Measurements from ENCODE around the gene PCP2. TPM values are rescaled to one million over a fixed set of nuclear protein-coding genes. Genes with fewer than 3 reads are reported as not detected.

The PCP2 gene
- total and polyA plus RNA-seq, 2 experiments from 2014 or later = 0.60 TPM; not detected in 1

- TF ChIP-seq CTCF (IDR thresholded peaks at IDR 0.05; ENCODE audit: poor library complexity) (no peak), EZH2 (IDR thresholded peaks at IDR 0.05; ENCODE audit: borderline replicate concordance) (no peak), EZH2phosphoT487 (IDR thresholded peaks at IDR 0.05; ENCODE audit: low read depth, severe bottlenecking, unreplicated experiment) (no peak)
- Histone ChIP-seq H3K4me2 (no peak overlapping the region), H3K4me3 (no peak overlapping the region), H3K27me3 (no peaks in the 10 kb centered on the region), H2AFZ (no peak overlapping the region), H3K9me3 (ENCODE audit: low read depth) (no peaks in the 10 kb centered on the region), H3K9me2 (replicated peaks; ENCODE audit: insufficient read depth) (no peaks in the 10 kb centered on the region), H3K4me1 (ENCODE audit: insufficient read depth) (no peaks in the 10 kb centered on the region), H3K27ac (no peak overlapping the region), H4K20me1 (ENCODE audit: insufficient read depth, poor library complexity, severe bottlenecking) (peaks cover 1% of the 10 kb centered on the region), H3K36me3 (replicated peaks; ENCODE audit: insufficient read depth, low read depth) (no peaks in the 10 kb centered on the region), H3K79me2 (no peaks in the 10 kb centered on the region)
- no peak for DNase-seq (ENCODE audit: low spot score)
- WGBS (ENCODE audit: low lambda C conversion rate, missing lambda C conversion rate) = 97% methylated on average over 22 of the region's 28 CpGs
These were observed 15.8 kb downstream of the PCP2 start for GRCh38 chr19:7617735-7618134.

DNA sequence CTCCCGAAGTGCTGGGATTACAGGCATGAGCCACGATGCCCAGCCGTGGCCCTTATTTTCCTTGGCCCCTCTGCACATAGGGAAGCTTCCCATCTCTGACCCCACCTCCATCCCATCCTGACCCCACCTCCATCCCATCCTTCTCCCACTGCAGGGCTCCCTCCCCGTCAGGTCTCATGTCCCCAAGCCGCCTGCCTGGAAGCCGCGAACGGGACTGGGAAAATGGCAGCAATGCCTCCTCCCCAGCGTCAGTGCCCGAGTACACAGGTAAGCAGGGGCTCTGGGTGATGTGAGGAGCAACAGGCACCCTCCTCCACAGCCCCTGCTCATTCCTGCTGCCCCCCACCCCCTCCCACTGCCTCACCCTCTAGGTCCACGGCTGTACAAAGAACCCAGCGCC is 16.3 kb downstream of the PCP2 start:
- H3K27ac ChIP-seq = no peak overlapping the region
- no peaks in the 10 kb centered on the region for H3K4me1 ChIP-seq (ENCODE audit: insufficient read depth)
- H3K9me2 ChIP-seq (replicated peaks; ENCODE audit: insufficient read depth) = no peaks in the 10 kb centered on the region
- peaks cover 3% of the 10 kb centered on the region for H4K20me1 ChIP-seq (ENCODE audit: insufficient read depth, poor library complexity, severe bottlenecking)
- no peak for DNase-seq (ENCODE audit: low spot score)
- no peak overlapping the region for H2AFZ ChIP-seq
- WGBS (ENCODE audit: low lambda C conversion rate, missing lambda C conversion rate) = 99% methylated on average over 10 of the region's 12 CpGs
- H3K9me3 ChIP-seq (ENCODE audit: low read depth) = no peaks in the 10 kb centered on the region
- H3K4me2 ChIP-seq = no peak overlapping the region
- H3K27me3 ChIP-seq = no peaks in the 10 kb centered on the region
- no peak overlapping the region for H3K4me3 ChIP-seq
- H3K79me2 ChIP-seq = no peaks in the 10 kb centered on the region
- no peaks in the 10 kb centered on the region for H3K36me3 ChIP-seq (replicated peaks; ENCODE audit: insufficient read depth, low read depth)
- TF ChIP-seq EZH2 (IDR thresholded peaks at IDR 0.05; ENCODE audit: borderline replicate concordance) (no peak), EZH2phosphoT487 (IDR thresholded peaks at IDR 0.05; ENCODE audit: low read depth, severe bottlenecking, unreplicated experiment) (no peak), CTCF (IDR thresholded peaks at IDR 0.05; ENCODE audit: poor library complexity) (no peak)

GRCh38 chr19:7614859-7615741 is 18.4 kb downstream of the PCP2 start:
- DNase-seq (ENCODE audit: low spot score) = no peak
- WGBS (ENCODE audit: low lambda C conversion rate, missing lambda C conversion rate) = 97% methylated on average over 47 of the region's 59 CpGs
- Histone ChIP-seq H3K4me3 (no peak overlapping the region), H3K4me2 (no peak overlapping the region), H4K20me1 (ENCODE audit: insufficient read depth, poor library complexity, severe bottlenecking) (peaks cover 3% of the 10 kb centered on the region), H3K79me2 (no peaks in the 10 kb centered on the region), H3K27ac (no peak overlapping the region), H3K27me3 (no peaks in the 10 kb centered on the region), H3K9me3 (ENCODE audit: low read depth) (no peaks in the 10 kb centered on the region), H3K9me2 (replicated peaks; ENCODE audit: insufficient read depth) (no peaks in the 10 kb centered on the region), H3K4me1 (ENCODE audit: insufficient read depth) (no peaks in the 10 kb centered on the region), H2AFZ (no peak overlapping the region), H3K36me3 (replicated peaks; ENCODE audit: insufficient read depth, low read depth) (no peaks in the 10 kb centered on the region)
- TF ChIP-seq CTCF (IDR thresholded peaks at IDR 0.05; ENCODE audit: poor library complexity) (no peak), EZH2phosphoT487 (IDR thresholded peaks at IDR 0.05; ENCODE audit: low read depth, severe bottlenecking, unreplicated experiment) (no peak), EZH2 (IDR thresholded peaks at IDR 0.05; ENCODE audit: borderline replicate concordance) (no peak)
